OCI-LY1 (cell line): Measurements from ENCODE around the gene CLDN5.

Experiments used
- EZH2 ChIP-seq: fragments of 200-600 bp; sonication (generic), shearing (Covaris generic); IDR thresholded peaks from 2 replicates; pipeline ENCODE4 v1.8.0; 2017; ENCODE audit warnings: borderline replicate concordance, mixed run types, mild to moderate bottlenecking, antibody characterized with exemption, low read length, moderate library complexity, mixed read lengths
- TF ChIP-seq, protein P1 (sequence below): fragments of 200-600 bp; sonication (generic), shearing (Covaris generic); IDR thresholded peaks from 2 replicates; pipeline ENCODE4 v1.5.1; 2017; ENCODE audit warnings: mild to moderate bottlenecking, antibody characterized with exemption, low read length, moderate library complexity, mixed read lengths

- TF ChIP-seq, protein P1, sequence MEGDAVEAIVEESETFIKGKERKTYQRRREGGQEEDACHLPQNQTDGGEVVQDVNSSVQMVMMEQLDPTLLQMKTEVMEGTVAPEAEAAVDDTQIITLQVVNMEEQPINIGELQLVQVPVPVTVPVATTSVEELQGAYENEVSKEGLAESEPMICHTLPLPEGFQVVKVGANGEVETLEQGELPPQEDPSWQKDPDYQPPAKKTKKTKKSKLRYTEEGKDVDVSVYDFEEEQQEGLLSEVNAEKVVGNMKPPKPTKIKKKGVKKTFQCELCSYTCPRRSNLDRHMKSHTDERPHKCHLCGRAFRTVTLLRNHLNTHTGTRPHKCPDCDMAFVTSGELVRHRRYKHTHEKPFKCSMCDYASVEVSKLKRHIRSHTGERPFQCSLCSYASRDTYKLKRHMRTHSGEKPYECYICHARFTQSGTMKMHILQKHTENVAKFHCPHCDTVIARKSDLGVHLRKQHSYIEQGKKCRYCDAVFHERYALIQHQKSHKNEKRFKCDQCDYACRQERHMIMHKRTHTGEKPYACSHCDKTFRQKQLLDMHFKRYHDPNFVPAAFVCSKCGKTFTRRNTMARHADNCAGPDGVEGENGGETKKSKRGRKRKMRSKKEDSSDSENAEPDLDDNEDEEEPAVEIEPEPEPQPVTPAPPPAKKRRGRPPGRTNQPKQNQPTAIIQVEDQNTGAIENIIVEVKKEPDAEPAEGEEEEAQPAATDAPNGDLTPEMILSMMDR, result no peak
- TF ChIP-seq EZH2, result no peak
Measured at GRCh38 chr22:19553201-19553600, 29.0 kb upstream of the CLDN5 start.
